GM03348 (cell line): ENCODE data around the gene TSPAN11.

Experiments
- DNase-seq: peaks from one replicate; pipeline ENCODE4 v3.0.0; 2012; ENCODE audit warnings: low spot score

Gene TSPAN11

GRCh38 chr12:30959778-30960177 lies 33.2 kb downstream of the TSPAN11 start:
- no peak for DNase-seq

GRCh38 chr12:30961030-30961429 lies 34.5 kb downstream of the TSPAN11 start:
- no peak for DNase-seq

GRCh38 chr12:30962047-30962446 lies 35.5 kb downstream of the TSPAN11 start:
- no peak for DNase-seq

GRCh38 chr12:30963709-30964564 lies 37.4 kb downstream of the TSPAN11 start:
- DNase-seq: no peak

GRCh38 chr12:30964896-30965612 lies 38.5 kb downstream of the TSPAN11 start:
- DNase-seq: no peak

- no peak for DNase-seq
Measured at GRCh38 chr12:30965613-30965985, 39.1 kb downstream of the TSPAN11 start.

- DNase-seq: no peak
Measured at GRCh38 chr12:30967026-30967425, 40.5 kb downstream of the TSPAN11 start.

GRCh38 chr12:30968211-30968610 lies 41.7 kb downstream of the TSPAN11 start:
- DNase-seq: no peak

GRCh38 chr12:30969006-30969405 lies 42.5 kb downstream of the TSPAN11 start:
- no peak for DNase-seq

- no peak for DNase-seq
Measured at GRCh38 chr12:30969606-30970395, 43.3 kb downstream of the TSPAN11 start.

- no peak for DNase-seq
Measured at GRCh38 chr12:30970559-30971197, 44.1 kb downstream of the TSPAN11 start.

- DNase-seq: no peak
Measured at GRCh38 chr12:30972035-30972434, 45.5 kb downstream of the TSPAN11 start.

- DNase-seq: no peak
Measured at GRCh38 chr12:30973175-30973574, 46.6 kb downstream of the TSPAN11 start.

- DNase-seq: no peak
Measured at GRCh38 chr12:30973830-30974229, 47.3 kb downstream of the TSPAN11 start.

- DNase-seq: no peak
Measured at GRCh38 chr12:30974746-30975500, 48.4 kb downstream of the TSPAN11 start.

GRCh38 chr12:30975581-30975980 lies 49.0 kb downstream of the TSPAN11 start:
- no peak for DNase-seq

- DNase-seq: no peak
Measured at GRCh38 chr12:30976206-30976605, 49.7 kb downstream of the TSPAN11 start.

GRCh38 chr12:30977124-30977523 lies 50.6 kb downstream of the TSPAN11 start:
- DNase-seq: no peak

GRCh38 chr12:30977537-30978349 lies 51.2 kb downstream of the TSPAN11 start:
- DNase-seq: no peak

GRCh38 chr12:30978639-30979038 lies 52.1 kb downstream of the TSPAN11 start:
- no peak for DNase-seq
